Fibroblast of peridontal ligament (primary cell): ENCODE measurements around the gene PRRT2.
A peak's percentile ranks its signal among the peaks of the same experiment; 100 is the strongest.

Experiments
- DNase-seq: peaks from one replicate; pipeline ENCODE4 v3.0.0-alpha.2; 2010; ENCODE audit errors: extremely low read depth

Gene PRRT2

DNA sequence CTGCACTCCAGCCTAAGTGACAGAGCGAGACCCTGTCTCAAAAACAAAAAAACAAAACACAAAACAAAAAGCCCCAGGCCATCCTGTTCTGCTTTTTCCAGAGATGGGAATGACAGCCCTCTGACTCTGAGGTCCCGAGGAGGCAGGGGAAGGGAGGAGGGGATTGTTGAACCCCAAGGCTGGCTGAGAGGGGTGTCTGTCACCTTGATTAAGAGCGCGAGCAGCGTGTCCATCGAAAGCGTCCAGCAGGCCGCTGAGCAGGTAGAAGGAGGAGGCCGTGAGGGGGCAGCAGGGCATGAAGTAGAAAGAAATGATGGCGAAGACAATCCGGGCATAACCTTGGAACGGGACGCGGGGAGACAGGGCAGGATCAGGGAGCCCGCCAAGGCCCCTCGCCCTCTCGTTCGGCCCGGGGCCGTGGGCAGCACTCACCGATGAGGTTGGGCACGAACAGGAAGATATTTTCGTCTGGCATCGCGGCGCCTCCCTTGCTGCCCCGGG is 50.4 kb downstream of the PRRT2 start:
- DNase-seq, result no peak

- DNase-seq, result peak; percentile 98
Observed at GRCh38 chr16:29862884-29863668, 51.1 kb downstream of the PRRT2 start, which contains the start of gene CDIPT. Gene CDIPT (minus strand): TSS chr16:29863226. CDS start chr16:29862857, 369 bp downstream.

DNA sequence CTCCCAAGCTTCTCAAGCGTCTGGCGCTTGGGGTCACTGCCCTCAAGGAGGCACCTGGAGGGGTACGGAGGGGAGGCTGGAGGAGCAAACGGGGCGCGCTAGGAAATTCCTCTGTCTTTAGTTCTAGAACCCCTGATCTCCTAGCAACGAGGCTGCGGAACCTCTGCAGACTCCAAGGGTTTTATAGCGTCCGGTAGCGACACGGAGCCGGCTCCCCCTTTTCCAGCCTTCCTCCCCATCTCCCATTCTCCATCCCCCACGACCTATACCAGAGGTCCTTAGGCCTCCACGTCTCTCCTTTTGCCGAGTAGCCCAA is 51.6 kb downstream of the PRRT2 start:
- no peak for DNase-seq

DNA sequence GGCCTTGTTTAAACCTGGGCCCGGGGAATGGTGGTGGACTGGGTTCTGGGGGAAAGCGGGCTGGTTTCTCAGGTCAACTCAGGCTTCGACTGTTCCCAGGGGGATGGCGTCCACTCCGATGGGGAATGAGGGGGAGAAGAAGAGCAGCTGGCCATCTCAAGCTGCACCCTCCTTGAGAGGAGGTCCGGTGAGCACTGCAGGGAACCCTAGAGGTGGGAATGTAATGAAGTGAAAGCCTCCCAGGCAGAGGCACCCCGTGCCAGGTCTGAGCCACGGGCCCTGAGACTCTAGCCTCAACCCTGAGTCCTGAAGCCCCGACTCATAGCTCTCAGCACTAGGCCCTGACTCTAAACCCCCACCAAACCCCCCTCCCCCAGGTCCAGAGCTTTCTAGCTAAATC is 52.2 kb downstream of the PRRT2 start:
- no peak for DNase-seq
